Fibroblast of skin of scalp (primary cell): ENCODE results near the gene ATP6V1A.

Experiments used
- DNase-seq: peaks from one replicate; pipeline ENCODE4 v3.0.0-alpha.2; 2013

ATP6V1A gene

GRCh38 chr3:113747283-113748046 is 630 bp downstream of the ATP6V1A start:
- no peak for DNase-seq

GRCh38 chr3:113751141-113751540 is 4.3 kb downstream of the ATP6V1A start:
- DNase-seq = no peak

- DNase-seq = no peak
These were observed 6.6 kb downstream of the ATP6V1A start for GRCh38 chr3:113753376-113753985.

- DNase-seq = no peak
These were observed 7.8 kb downstream of the ATP6V1A start for GRCh38 chr3:113754494-113755159.

- peak; percentile 78 for DNase-seq
These were observed 11.7 kb downstream of the ATP6V1A start for GRCh38 chr3:113758389-113759024.

- DNase-seq = no peak
These were observed 17.9 kb downstream of the ATP6V1A start for GRCh38 chr3:113764698-113765097.

DNA sequence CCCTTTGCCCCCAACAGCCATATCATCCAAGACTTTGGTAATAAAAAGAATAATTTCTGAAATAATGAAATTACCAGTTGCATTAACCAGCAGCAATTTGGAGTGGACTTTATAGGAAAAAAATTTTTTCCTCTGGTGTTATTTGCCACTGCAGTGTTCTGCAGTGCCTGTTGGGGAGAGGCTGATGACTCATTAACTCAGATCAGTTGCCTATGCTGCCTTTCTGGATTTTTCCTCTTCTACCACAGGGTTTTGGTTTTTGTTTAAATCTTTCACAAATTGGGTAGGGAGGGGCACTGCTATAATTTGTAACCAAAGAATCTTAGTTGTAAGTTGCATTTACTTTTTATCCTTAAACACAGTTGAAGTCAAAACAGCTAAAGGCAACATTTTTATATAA is 22.7 kb downstream of the ATP6V1A start:
- peak; percentile 53 for DNase-seq

DNA sequence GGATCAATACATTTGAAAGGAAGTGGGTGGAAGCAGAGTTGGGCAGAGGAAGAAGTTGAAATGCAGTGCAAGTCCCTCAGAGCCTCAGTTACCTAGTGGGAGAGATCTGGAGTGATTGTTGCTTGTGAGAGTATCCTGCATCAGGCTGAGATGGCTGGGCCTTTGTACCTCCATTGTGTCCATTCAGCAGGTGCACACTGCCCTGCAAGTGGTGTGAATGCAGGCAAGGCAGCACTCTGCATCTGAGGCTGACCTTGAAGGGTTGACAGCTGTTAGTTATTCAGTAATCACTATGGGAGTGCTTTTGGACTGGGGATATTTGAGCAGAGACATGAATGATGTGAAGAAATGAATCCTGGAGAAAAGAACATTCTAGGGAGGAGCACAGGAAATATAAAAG is 25.2 kb downstream of the ATP6V1A start:
- no peak for DNase-seq

DNA sequence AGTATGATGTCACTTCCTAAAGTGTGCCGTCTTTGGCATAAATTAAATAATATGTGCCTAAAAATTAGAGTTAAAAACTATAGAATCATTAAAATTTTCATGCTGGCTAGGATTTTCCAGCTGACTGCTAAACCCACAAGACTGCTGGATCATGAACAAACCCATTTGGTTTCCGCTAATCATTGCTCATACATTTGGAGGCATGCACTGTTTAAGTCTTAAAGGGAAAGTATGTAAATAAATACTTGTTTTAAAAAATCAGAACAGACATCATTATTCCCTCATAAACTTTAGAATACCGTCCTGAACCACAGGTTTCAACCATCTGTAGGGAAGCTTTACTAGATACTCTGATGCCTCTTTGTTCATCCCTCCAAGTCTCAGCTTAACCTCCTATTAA is 26.5 kb downstream of the ATP6V1A start:
- peak; percentile 45 for DNase-seq

- DNase-seq = no peak
These were observed 28.7 kb downstream of the ATP6V1A start for GRCh38 chr3:113775516-113775915.

DNA sequence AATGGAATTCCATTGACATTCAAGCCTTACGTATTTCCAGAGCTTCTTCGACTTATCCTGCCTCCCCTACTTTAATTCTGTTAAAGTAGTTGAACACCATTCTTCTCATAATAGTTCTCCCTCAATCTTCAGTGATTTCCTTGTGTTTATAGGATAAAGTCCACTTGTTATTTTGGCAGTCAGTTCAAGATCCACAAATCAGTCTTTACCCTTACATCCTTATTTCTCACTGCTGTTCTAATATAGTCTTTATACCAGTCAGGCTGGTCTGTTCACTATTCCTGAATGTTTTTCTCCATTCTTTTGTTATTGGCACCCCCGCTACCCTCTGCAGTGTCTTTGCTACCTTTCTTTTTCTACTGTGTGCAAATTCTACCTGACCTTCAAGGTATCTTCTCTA is 29.7 kb downstream of the ATP6V1A start:
- DNase-seq = no peak

GRCh38 chr3:113783463-113783862 is 36.6 kb downstream of the ATP6V1A start:
- peak; percentile 98 for DNase-seq

- DNase-seq = peak; percentile 14
These were observed 37.1 kb downstream of the ATP6V1A start for GRCh38 chr3:113783980-113784379.

- no peak for DNase-seq
These were observed 44.5 kb downstream of the ATP6V1A start for GRCh38 chr3:113791381-113791780.

DNA sequence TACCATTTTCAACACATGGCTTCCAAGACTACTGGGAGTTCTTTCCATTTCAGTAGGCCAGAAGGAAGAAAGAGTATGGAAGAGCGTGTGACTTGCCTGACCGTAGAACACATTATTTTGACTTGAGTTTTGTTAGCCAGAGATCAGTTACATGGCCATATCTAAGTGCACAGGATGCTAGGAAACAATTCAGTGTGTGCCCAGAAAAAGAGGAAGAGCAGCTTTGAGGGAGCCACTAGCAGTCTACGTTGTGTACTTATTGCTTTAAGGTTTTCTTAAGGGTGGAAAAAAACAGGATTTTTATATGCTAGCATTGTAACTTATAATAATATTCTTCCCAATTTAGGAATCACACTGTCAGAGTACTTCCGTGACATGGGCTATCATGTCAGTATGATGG is 47.7 kb downstream of the ATP6V1A start:
- no peak for DNase-seq

- no peak for DNase-seq
These were observed 48.9 kb downstream of the ATP6V1A start for GRCh38 chr3:113795693-113796092.

DNA sequence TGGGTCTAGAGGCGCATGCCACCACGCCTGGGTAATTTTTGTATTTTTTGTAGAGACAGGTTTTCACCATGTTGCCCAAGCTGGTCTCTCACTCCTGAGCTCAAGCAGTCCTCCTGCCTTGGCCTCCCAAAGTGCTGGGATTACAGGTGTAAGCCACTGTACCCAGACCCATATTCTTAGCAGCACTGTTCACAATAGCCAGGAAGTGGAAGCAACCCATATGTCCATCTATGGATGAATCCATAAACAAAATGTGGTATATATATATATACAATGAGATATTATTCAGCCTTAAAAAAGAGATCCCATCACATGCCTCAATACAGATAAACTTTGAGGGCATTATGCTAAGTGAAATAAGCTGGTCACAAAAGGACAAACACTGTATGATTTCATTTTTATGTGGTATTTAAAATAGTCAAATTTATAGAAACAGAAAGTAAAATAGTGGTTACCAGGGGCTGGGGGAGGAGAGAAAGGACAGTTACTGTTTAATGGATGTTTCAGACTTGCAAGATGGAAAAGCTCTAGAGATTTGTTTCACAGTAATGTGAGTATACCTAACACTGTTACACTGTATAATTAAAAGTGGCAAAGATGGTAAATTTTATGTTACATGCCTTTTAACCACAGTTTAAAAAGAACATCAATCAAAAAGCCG is 56.1 kb downstream of the ATP6V1A start:
- DNase-seq = no peak

- no peak for DNase-seq
These were observed 57.8 kb downstream of the ATP6V1A start for GRCh38 chr3:113804661-113805060.

DNA sequence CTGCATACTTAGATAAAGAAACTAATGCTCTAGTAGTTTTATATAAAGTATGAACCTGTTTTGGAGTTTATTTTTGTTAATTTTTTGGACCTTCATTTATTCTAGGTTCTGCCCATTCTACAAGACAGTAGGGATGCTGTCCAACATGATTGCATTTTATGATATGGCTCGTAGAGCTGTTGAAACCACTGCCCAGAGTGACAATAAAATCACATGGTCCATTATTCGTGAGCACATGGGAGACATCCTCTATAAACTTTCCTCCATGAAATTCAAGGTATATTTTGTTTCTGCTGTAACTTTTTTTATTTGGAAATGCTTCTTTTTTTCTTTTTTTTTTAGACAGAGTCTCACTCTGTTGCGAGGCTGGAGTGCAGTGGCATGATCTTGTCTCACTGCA is 58.4 kb downstream of the ATP6V1A start:
- DNase-seq = no peak

- no peak for DNase-seq
These were observed 66.0 kb downstream of the ATP6V1A start for GRCh38 chr3:113812854-113813253.

DNA sequence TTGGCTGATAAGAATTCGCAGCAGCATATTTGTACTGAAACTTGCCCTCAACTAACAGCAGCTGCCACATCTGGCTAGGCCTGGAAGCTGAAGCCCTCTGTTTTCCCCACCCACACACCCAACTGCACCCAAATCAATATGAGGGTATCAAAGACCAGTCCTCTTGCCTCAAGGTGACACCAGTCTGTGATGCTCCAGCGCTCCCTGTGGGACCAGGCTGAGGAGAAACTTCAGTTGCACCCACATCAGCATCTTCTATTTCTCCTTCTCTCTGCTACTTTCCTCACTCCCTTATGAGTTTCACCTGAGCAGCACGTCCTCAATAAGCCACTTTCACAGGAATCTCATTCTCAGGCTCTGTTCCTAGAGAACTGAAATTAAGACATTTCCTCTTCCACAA is 73.0 kb downstream of the ATP6V1A start:
- DNase-seq = no peak

DNA sequence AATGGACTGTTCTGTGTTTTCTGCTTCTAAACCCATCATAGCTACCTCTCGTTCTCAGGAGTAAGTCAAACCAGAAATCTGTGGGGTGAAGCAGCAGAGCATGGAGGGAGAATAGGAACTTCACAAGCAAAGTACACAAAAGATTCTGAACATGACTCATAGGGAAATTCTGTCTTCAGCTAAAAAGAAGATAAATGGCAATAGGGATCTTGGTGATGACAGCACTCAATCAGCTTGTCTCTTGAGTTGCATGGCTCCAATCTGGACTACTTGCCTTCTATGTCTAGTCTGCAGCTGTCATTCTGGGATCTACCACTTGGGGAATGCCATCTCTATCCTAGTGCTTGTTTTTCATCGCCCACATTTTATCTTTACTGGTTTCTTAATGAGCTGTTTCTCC is 78.3 kb downstream of the ATP6V1A start:
- peak; percentile 13 for DNase-seq

DNA sequence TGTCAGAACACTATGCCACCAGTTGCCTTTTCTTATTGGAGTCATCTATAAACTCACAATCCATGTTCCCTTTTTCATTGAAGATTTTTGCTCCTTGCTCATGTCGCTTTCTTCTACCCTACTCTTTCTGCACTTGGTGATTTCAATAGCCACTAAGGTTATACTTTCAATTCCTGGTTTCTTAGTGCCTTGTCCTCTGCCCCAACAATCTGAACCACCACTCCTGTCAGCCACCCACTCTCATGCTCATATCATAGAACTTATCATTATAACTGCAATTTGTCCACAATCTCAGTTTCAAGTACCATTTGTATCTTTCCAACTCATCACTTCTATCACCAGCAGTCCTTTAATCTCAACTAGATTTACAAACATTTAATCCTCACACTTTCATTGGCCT is 81.8 kb downstream of the ATP6V1A start:
- DNase-seq = no peak
